Measurements from ENCODE around the gene ISYNA1. TPM values are rescaled to one million over a fixed set of nuclear protein-coding genes. Genes with fewer than 3 reads are reported as not detected.

The ISYNA1 gene
- total and polyA plus RNA-seq, 2 of the 4 experiments (the other 2 are of a cell fraction): 3.4 to 24.7 TPM

GRCh38 chr19:18449552-18449951, 11.6 kb upstream of the ISYNA1 start:
- Histone ChIP-seq H2AK5ac (ENCODE audit: low read depth, low read length) (no peak overlapping the region), H3K4me3 (ENCODE audit: insufficient read depth, low read depth, low read length) (no peak overlapping the region), H3K27ac (ENCODE audit: insufficient read depth, low read length) (no peak overlapping the region), H2AFZ (replicated peaks; ENCODE audit: low read length, poor library complexity) (peak overlapping the region; percentile 25), H3K9me1 (ENCODE audit: insufficient read depth, low read length) (0 out of 2 replicates have a peak, but pooled peaks cover 5% of the 10 kb centered on the region), H3K23ac (ENCODE audit: low read depth, low read length) (no peak overlapping the region), H2BK15ac (ENCODE audit: low read depth, low read length) (no peak overlapping the region), H3K9ac (ENCODE audit: low read depth, low read length) (no peak overlapping the region), H3K14ac (replicated peaks; ENCODE audit: low read depth, low read length) (no peak overlapping the region), H3K56ac (ENCODE audit: extremely low read depth, insufficient read depth, low read length) (no peak overlapping the region), H3K9me3 (ENCODE audit: control insufficient read depth, insufficient read depth, low read length) (no peaks in the 10 kb centered on the region), H2BK120ac (ENCODE audit: low read depth, low read length) (no peak overlapping the region), H4K5ac (ENCODE audit: low read depth, low read length) (no peak overlapping the region), H3K4me1 (ENCODE audit: control insufficient read depth, insufficient read depth, low read length) (peaks cover 13% of the 10 kb centered on the region), H3K4ac (ENCODE audit: low read depth, low read length) (no peak overlapping the region), H4K8ac (ENCODE audit: low read depth in 2 of 2, low read length in 2 of 2) (no peak overlapping the region), H3K27me3 (ENCODE audit: control insufficient read depth, insufficient read depth, low read length) (no peaks in the 10 kb centered on the region), H4K20me1 (ENCODE audit: insufficient read depth, low read length) (peaks cover 64% of the 10 kb centered on the region), H3K36me3 (ENCODE audit: control insufficient read depth, insufficient read depth, low read length) (peaks cover 58% of the 10 kb centered on the region), H2BK20ac (ENCODE audit: low read depth, low read length) (no peak overlapping the region), H3K79me1 (ENCODE audit: low read depth in 1 of 2, low read length in 2 of 2) (peaks cover 17 to 62% of the 10 kb centered on the region in 2 experiments), H3K4me2 (ENCODE audit: low read depth, low read length) (no peak overlapping the region), H2AK9ac (replicated peaks; ENCODE audit: low read depth, low read length, poor library complexity) (no peak overlapping the region), H4K91ac (ENCODE audit: insufficient read depth, low read depth, low read length) (no peak overlapping the region), H3K18ac (ENCODE audit: low read depth, low read length) (no peak overlapping the region), H2BK5ac (ENCODE audit: low read depth, low read length, poor library complexity, severe bottlenecking) (no peak overlapping the region)
- TF ChIP-seq CTCF (conservative IDR thresholded peaks at IDR 0.05; ENCODE audit: low read depth, low read length): no peak
- TF ChIP-seq POLR2A (IDR thresholded peaks at IDR 0.05; ENCODE audit: low read depth, low read length): no peak
- TF ChIP-seq CEBPB (IDR thresholded peaks at IDR 0.05; ENCODE audit: low read depth, low read length): no peak
- no peak for TF ChIP-seq MXI1 (IDR thresholded peaks at IDR 0.05; ENCODE audit: borderline replicate concordance, low read depth, low read length)
- TF ChIP-seq BHLHE40 (IDR thresholded peaks at IDR 0.05; ENCODE audit: low read depth, low read length): no peak
- TF ChIP-seq SMC3 (IDR thresholded peaks at IDR 0.05; ENCODE audit: low read depth, low read length): no peak
- no peak for TF ChIP-seq RCOR1 (IDR thresholded peaks at IDR 0.05; ENCODE audit: insufficient replicate concordance, low read length)
- TF ChIP-seq CHD1 (IDR thresholded peaks at IDR 0.05; ENCODE audit: low read depth, low read length): no peak
- no peak for TF ChIP-seq RAD21 (IDR thresholded peaks at IDR 0.05; ENCODE audit: low read length)
- no peak for TF ChIP-seq MAZ (IDR thresholded peaks at IDR 0.05; ENCODE audit: borderline replicate concordance, low read depth, low read length)
- DNase-seq (no peak), ATAC-seq (ENCODE audit: low read depth) (no peak)
- POLR2A ChIA-PET (ENCODE audit: unreplicated experiment): no interaction called here
- BruUV-seq (replicated peaks): no TSS peak
- dilution Hi-C loops (cut with HindIII; ENCODE audit: low sequenced_read_pairs, unreplicated experiment): no loop called here
- CTCF ChIA-PET: no interaction called here
- WGBS, 2 experiments (ENCODE audit: extremely low coverage in 2 of 2, insufficient read length in 1 of 2): 98% methylated on average over 13 of the region's 14 CpGs; no CpG with 5 or more reads in 1 of the 2 experiments
- intact Hi-C loops (cut with micrococcal nuclease): no loop called here
- in situ Hi-C loops (cut with MboI; ENCODE audit: low sequenced_read_pairs): no loop called here
